ENCODE results near the gene TJAP1.

DNA sequence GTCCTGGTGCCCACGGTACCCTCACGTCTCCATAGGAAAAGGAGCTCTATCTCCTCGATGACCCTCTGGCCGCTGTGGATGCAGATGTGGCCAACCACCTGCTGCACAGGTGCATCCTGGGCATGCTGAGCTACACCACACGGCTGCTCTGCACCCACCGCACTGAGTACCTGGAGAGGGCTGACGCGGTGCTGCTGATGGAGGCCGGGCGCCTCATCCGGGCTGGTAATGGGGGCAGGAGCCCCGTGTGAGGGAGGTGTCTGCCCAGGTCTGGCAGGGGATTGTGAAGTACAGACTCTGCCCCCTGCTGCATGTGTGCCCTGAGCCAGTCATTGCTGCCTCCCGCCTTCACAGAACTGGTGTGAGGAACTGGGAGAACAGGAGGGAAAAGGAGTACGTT lies 34.4 kb upstream of the TJAP1 start:
- TF ChIP-seq, protein P1, sequence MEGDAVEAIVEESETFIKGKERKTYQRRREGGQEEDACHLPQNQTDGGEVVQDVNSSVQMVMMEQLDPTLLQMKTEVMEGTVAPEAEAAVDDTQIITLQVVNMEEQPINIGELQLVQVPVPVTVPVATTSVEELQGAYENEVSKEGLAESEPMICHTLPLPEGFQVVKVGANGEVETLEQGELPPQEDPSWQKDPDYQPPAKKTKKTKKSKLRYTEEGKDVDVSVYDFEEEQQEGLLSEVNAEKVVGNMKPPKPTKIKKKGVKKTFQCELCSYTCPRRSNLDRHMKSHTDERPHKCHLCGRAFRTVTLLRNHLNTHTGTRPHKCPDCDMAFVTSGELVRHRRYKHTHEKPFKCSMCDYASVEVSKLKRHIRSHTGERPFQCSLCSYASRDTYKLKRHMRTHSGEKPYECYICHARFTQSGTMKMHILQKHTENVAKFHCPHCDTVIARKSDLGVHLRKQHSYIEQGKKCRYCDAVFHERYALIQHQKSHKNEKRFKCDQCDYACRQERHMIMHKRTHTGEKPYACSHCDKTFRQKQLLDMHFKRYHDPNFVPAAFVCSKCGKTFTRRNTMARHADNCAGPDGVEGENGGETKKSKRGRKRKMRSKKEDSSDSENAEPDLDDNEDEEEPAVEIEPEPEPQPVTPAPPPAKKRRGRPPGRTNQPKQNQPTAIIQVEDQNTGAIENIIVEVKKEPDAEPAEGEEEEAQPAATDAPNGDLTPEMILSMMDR (IDR thresholded peaks at IDR 0.05; ENCODE audit: insufficient read depth, low read length, poor library complexity, severe bottlenecking), result no peak
- TF ChIP-seq EZH2phosphoT487 (conservative IDR thresholded peaks at IDR 0.05; ENCODE audit: low read length), result no peak
